ENCODE results near the gene ANKRD28.
"Not testable (repeated sequence)": the region's sequence is repeated elsewhere in the genome, so short reads cannot be mapped to it uniquely, and the experiment has no call there.

ANKRD28 gene

GRCh38 chr3:15778332-15778858 lies 19.4 kb downstream of the ANKRD28 start:
- in situ Hi-C loops (cut with HindIII; ENCODE audit: low sequenced_read_pairs): no loop called here

GRCh38 chr3:15774931-15775560 lies 22.7 kb downstream of the ANKRD28 start:
- in situ Hi-C loops (cut with HindIII; ENCODE audit: low sequenced_read_pairs): not testable (repeated sequence)

- in situ Hi-C loops (cut with HindIII; ENCODE audit: low sequenced_read_pairs): no loop called here
Measured at GRCh38 chr3:15771444-15771843, 26.3 kb downstream of the ANKRD28 start.

DNA sequence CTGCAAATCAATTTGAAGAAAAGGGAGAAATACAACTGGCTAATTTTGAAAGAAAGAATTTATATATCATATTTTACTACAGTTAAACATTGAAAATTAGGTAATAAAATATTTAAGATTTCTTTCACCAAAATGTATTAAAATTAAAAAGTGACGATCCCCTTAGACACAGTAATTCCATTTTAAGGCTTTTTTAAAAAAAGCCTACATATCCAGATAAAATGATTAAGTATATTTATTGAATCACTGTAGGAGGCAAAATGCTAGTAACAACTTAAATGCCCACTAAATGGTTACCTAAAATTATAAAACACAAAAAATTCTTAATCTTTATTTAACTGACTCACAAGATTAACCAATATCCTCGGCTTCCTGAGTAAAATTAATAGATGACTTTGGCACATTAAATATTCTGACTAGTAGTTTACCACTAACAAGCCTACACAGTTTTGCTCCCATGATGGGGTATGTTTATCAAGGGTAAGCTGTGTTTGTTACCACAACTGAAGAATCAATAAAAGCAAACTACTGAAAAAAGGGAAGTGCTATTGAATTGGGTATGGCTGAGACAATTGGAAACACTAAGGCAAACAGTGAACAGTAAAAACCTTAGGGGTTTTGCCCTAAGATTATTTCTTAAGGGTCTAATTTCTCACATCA lies 28.4 kb downstream of the ANKRD28 start:
- in situ Hi-C loops (cut with HindIII; ENCODE audit: low sequenced_read_pairs): no loop called here

DNA sequence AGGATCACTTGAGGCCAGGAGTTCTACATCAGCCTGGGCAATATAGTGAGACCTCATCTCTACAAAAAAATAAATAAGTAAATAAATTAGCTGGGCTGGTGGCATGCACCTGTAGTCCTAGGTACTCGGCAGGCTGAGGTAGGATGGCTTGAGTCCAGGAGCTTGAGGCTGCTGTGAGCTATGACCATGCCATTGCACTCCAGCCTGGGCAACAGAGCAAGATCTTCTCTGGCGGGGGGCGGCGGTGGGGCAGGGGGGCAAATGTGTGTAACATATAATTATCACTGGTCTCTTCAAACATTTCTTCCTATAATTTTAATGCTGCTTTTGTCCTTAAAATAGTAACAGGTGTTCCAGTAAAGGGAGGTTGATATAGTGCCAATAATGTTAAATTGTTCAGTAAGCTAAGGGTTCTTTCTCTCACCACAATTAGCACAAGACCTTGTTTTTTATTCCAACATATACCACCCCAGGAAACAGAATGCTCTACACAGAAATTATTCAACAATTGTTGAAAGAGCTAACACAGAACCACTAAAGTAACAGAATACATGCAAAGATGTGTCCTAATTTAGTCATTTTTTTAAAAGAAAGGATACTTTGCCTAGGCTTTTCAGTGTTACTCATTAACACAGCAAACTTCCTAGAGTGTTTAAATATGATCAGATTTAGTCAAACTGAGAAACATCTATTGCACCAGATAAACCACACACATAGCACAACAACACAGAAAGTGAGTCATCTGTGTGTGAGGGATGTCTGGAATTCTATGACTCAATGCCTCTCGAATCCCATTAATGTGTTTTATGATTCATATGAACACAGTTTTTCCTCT lies 29.1 kb downstream of the ANKRD28 start:
- in situ Hi-C loops (cut with HindIII; ENCODE audit: low sequenced_read_pairs): no loop called here

DNA sequence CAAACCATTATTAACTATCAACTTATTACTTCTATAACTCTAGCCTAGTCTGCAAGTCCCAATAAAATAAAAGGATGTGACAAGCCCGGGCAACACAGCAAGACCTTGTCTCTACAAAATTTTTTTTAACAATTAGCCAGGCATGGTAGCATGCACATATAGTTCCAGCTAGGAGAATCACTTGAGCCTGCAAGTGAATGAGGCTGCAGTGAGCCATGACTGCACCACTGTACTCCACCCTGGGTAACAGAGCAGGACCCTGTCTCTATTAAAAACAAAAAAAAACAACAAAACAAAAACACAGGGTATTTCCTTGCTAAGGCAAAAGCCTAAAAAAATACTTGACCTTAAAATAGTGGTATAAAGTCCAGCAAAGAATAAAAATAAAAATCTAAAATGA lies 31.4 kb downstream of the ANKRD28 start:
- in situ Hi-C loops (cut with HindIII; ENCODE audit: low sequenced_read_pairs): no loop called here

DNA sequence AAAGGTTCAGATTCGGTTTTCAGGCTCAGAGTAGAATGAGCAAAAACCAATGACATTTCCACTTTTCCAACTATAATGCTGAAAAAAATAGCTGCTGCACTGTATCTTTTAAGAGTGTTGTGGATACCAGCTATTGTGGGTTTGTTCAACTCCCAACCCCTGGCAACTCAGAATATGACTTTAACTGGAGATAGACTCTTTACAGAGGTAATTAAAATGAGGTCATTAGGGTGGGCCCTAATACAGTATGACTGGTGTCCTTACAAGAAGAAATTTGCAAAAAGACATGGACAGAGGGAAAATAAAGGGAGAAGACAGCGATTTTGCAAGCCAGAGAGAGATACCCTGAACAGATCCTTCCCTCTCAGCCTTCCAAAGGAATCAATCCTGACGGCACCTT lies 39.5 kb downstream of the ANKRD28 start:
- in situ Hi-C loops (cut with HindIII; ENCODE audit: low sequenced_read_pairs): no loop called here

- in situ Hi-C loops (cut with HindIII; ENCODE audit: low sequenced_read_pairs): no loop called here
Measured at GRCh38 chr3:15757824-15758223, 40.0 kb downstream of the ANKRD28 start.

- in situ Hi-C loops (cut with HindIII; ENCODE audit: low sequenced_read_pairs): no loop called here
Measured at GRCh38 chr3:15756505-15756904, 41.3 kb downstream of the ANKRD28 start.

DNA sequence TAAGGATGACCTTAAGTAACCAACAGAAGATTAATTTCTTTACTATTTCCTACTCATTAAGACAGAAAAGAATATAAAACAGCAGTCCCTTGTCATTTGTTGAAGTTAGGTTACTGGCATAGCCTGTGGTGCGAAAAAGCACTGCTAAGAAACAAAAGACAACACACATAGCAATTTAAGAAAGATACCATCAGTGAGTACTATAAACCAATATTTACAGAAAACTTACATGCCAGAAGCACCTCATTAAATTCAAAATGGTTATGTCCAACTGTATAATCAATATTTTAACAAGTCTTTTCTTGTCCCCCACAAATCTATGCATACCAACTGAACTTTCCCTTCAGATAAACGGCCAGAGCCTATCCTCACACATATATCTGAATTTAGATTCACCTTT lies 42.0 kb downstream of the ANKRD28 start:
- in situ Hi-C loops (cut with HindIII; ENCODE audit: low sequenced_read_pairs): no loop called here

GRCh38 chr3:15755181-15755580 lies 42.6 kb downstream of the ANKRD28 start:
- in situ Hi-C loops (cut with HindIII; ENCODE audit: low sequenced_read_pairs): no loop called here

- in situ Hi-C loops (cut with HindIII; ENCODE audit: low sequenced_read_pairs): no loop called here
Measured at GRCh38 chr3:15754047-15754446, 43.7 kb downstream of the ANKRD28 start.

- in situ Hi-C loops (cut with HindIII; ENCODE audit: low sequenced_read_pairs): no loop called here
Measured at GRCh38 chr3:15753056-15753710, 44.6 kb downstream of the ANKRD28 start.

GRCh38 chr3:15750879-15751278 lies 46.9 kb downstream of the ANKRD28 start:
- in situ Hi-C loops (cut with HindIII; ENCODE audit: low sequenced_read_pairs): no loop called here

DNA sequence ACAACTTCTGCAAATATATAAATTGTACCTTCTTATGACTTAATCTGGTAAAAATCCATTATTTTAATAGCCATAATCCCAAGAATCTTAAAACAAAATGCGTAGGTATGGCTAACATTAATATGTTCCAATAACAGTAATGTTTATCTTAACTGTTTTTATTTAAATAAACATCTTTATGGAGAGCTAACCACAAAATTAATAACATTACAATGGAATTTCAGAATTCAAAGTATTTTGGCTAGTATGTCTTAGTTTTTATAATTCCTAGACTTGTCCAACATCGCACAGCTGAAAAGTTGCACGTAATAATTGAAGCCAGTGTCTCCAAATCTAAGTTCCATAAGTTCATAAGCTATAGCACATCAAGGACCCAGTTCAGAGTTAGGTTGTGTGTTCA lies 47.6 kb downstream of the ANKRD28 start:
- in situ Hi-C loops (cut with HindIII; ENCODE audit: low sequenced_read_pairs): no loop called here

DNA sequence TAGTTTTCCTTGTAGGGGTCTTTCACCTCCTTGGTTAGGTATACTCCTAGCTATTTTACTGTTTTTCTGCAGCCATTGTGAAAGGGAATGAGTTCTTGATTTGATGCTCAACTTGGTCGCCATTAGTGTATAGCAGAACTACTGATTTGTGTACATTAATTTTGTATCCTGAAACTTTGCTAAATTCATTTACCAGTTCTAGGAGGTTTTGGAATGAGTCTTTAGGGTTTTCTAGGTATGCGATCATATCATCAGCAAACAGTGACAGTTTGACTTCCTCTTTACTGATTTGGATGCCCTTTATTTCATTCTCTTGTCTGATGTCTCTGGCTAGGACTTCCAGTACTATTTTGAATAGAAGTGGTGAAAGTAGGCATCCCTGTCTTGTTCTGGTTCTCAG lies 51.9 kb downstream of the ANKRD28 start:
- in situ Hi-C loops (cut with HindIII; ENCODE audit: low sequenced_read_pairs): not testable (repeated sequence)

- in situ Hi-C loops (cut with HindIII; ENCODE audit: low sequenced_read_pairs): no loop called here
Measured at GRCh38 chr3:15744176-15744575, 53.6 kb downstream of the ANKRD28 start.

GRCh38 chr3:15743587-15744009 lies 54.2 kb downstream of the ANKRD28 start:
- in situ Hi-C loops (cut with HindIII; ENCODE audit: low sequenced_read_pairs): no loop called here

- in situ Hi-C loops (cut with HindIII; ENCODE audit: low sequenced_read_pairs): not testable (repeated sequence)
Measured at GRCh38 chr3:15742236-15742635, 55.5 kb downstream of the ANKRD28 start.

DNA sequence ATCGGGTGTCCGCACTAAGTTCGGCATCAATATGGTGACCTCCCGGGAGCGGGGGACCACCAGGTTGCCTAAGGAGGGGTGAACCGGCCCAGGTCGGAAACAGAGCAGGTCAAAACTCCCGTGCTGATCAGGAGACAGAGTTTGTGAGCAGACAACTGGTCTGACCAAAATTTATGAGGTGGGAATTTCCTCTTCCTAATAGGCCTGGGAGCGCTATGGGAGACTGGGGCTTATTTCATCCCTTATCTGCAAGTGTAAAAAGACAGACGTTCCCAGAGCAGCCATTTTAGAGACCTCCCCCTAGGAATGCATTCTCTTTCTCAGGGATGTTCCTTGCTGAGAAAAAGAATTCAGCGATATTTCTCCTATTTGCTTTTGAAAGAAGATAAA lies 59.2 kb downstream of the ANKRD28 start:
- in situ Hi-C loops (cut with HindIII; ENCODE audit: low sequenced_read_pairs): not testable (repeated sequence)

GRCh38 chr3:15731024-15731423 lies 66.8 kb downstream of the ANKRD28 start:
- in situ Hi-C loops (cut with HindIII; ENCODE audit: low sequenced_read_pairs): no loop called here
